22Rv1 (cell line): Measurements from ENCODE around the gene MMP24.

ENCODE experiments used
- CTCF ChIP-seq: fragments of 450-650 bp; IDR thresholded peaks from 2 replicates; pipeline ENCODE4 v1.5.1; 2017; ENCODE audit warnings: mild to moderate bottlenecking
- ZFX ChIP-seq: fragments of 450-650 bp; IDR thresholded peaks from 2 replicates; pipeline ENCODE4 v1.6.1; 2017; ENCODE audit warnings: antibody characterized with exemption, borderline replicate concordance

- no peak for TF ChIP-seq CTCF
- no peak for TF ChIP-seq ZFX
These were observed 16.8 kb downstream of the MMP24 start for GRCh38 chr20:35243317-35243716.
